ENCODE results near the gene RPRD1B.
A peak's percentile ranks its signal among the peaks of the same experiment; 100 is the strongest.

The RPRD1B gene

GRCh38 chr20:38123021-38123587, 89.6 kb downstream of the RPRD1B start:
- DNase-seq (ENCODE audit: low read depth) = no peak

DNA sequence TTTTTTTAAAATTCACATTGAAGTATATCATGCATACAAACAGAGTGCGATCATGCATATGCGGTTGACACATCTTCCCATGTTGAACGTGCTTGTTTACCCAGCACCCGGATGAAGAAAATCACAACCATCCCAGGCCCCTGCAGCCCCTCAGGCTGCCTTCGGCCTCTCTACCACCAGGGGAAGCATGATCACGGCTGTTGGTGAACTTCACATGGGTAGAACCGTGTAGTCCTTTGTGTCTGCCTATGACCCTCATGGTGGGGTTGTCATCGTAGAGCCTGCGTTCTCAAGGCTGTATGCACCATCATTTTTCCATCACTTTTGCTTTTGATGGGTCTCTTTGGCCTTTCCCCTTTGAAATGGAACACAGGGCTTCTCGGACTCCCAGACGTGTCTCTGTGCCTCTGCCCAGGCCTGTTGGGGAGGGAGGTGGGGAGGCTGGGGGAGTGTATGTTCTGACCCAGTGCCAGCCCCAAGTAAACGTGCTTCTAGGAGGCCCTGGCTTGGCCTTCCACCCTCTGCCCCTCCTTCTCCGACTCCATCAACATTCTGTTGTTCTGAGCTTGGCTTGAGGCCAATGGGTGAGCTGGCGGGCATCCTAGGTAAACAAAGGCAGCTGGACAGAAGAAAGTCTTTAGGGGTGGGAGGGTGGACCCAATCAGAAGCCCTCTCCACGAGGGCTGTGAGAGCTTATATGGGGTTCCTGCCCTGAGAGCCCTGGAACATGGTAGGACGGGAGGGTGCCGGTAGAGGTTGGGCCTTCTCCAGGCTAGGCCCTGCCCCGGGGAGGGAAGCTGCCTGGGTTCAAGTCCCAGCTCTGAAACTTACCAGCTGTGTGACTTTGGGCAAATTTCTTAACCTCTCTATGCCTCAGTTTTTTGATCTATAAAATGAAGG, 91.9 kb downstream of the RPRD1B start:
- DNase-seq (ENCODE audit: low read depth) = no peak

GRCh38 chr20:38126146-38126921, 92.8 kb downstream of the RPRD1B start:
- no peak for DNase-seq (ENCODE audit: low read depth)

- no peak for DNase-seq (ENCODE audit: low read depth)
Measured at GRCh38 chr20:38126932-38127621, 93.5 kb downstream of the RPRD1B start.

DNA sequence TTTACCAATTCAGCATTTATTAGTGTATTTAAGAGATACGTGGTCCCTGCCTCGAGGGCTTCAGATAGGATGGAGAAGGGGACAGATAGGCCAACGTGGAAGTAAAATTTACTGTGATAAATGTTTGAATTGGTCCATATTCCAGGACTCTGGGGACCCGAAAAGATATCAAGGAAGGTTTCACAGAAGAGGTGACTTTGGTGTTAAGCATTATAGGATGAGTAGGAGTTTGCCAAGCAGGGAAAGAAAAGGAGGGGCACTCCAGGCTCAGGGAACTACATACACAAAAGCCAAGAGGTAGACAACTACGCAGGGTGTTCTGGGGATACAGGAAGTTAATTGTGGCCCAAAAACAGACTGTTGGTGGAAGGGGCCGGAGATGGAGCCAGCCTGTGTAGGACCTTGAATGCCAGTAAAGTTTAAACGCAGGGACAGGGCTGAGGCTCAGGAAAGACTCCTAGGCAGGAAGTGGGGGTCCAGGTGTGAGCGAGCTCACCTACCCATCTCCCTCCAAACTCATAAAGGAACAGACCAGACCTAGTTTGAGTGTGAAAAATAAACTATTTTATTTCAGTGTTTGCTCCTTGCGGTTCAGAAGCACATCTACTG, 94.5 kb downstream of the RPRD1B start:
- no peak for DNase-seq (ENCODE audit: low read depth)

DNA sequence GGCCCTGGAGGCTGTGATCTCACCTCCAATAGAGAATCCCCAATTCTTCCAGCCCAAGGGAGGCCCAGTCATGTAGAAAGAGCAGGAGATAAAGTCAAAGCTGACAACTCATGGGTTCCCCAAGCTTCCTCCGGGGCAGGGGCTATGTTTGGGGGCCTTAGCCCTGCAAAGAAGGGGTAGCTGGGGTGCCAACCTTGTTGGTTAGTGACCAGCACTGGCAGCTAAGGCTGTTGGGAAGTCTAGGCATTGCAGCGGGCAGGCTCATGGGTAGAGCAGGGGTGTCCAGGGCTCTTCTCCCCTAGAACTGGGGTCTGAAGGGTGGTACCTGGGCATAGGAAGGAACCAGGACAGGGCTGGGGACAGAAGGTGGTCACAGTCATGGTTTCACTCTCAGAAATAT, 95.1 kb downstream of the RPRD1B start:
- DNase-seq (ENCODE audit: low read depth) = no peak

DNA sequence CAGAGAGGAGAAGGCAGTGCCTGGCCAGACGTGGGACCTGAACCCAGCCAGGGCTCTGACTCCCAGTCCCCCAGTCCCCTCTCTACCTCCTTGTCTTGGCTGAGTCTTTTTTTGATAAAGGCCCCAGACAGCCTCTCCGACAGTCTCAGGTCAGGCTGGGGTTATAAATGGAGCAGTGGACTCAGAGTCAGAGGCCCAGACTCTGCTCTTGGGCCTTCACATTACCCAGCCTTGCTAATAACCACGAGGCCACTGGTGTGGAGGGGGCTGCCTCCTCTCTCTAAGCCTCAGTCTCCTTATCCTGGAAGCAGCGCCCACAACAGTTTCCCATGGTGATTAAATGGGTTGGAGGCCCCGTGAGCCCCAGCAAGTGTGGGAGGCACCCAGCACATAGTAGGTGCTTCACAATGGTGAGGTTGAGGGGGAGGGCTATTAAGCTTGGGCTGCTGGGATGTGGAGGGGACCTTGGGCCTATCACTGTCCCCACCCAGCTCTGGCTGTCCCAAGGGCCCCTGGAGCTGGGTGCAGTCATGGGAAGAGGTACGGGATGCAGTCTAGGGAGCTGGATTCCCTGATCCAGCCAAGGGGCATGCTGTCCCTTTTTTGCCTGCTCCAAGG, 95.8 kb downstream of the RPRD1B start:
- no peak for DNase-seq (ENCODE audit: low read depth)

GRCh38 chr20:38129893-38130609, 96.5 kb downstream of the RPRD1B start:
- no peak for DNase-seq (ENCODE audit: low read depth)

GRCh38 chr20:38130687-38131587, 97.4 kb downstream of the RPRD1B start:
- no peak for DNase-seq (ENCODE audit: low read depth)

DNA sequence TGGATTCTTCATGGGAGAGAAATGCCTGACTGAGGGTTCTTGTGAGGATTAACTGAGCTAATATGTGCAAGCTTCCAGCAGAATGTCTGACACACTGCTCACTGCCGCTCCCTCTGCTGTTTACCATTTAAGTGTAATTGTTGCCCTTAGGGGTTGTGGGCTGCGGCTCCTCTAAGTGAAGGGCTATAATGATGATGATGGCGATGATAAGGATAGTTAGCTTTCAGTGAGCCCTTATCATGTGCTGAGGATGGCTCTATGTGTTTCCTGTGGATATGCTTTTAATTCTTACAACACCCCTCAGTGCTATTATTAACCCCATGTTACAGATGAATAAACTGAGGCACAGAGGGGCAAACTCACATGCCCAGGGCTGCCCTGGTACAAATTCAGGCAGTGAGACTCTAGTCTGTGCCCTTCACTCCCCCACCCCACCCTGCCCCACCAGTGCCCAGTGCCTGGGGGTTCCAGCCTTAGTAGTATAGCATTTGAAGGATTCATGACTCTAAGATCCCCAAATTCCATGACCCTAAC, 98.1 kb downstream of the RPRD1B start:
- DNase-seq (ENCODE audit: low read depth) = no peak

DNA sequence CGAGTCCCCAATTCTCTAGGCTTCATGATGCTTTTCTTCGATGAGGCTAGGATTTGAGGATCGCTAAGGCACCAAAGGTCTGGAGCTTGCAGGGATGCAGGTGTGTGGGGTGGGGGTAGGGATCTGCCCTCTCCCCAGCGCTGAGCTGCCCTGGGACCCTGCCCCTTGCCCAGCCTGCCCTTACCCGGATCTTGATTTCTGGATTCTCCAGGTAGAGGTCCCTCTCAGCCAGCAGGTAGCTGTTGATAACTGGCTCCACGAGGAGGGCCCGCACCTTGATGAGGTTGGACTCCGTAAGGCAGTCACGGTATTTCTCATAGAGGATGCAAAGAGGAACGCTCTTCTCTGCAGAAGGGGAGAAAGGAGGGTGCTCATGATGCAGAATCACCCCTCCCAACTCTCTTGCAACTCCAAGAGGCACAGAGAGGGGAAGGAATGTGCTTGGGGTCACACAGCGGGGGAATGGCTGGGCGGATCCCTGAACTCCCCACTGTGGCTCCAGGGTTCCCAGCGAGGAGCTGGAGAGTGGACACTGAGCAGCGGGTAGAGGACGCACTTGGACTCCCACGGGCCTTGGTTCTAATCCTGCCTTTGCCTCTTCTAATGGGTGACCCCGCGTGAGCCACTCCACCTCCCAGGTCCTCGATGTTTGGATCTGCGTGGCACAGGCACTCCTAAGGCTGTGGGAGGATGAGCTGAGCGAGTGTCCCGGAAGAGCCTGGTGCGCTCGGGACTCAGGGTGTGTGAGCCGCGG, 98.8 kb downstream of the RPRD1B start:
- DNase-seq (ENCODE audit: low read depth) = no peak

GRCh38 chr20:38132910-38133501, 99.5 kb downstream of the RPRD1B start:
- no peak for DNase-seq (ENCODE audit: low read depth)

DNA sequence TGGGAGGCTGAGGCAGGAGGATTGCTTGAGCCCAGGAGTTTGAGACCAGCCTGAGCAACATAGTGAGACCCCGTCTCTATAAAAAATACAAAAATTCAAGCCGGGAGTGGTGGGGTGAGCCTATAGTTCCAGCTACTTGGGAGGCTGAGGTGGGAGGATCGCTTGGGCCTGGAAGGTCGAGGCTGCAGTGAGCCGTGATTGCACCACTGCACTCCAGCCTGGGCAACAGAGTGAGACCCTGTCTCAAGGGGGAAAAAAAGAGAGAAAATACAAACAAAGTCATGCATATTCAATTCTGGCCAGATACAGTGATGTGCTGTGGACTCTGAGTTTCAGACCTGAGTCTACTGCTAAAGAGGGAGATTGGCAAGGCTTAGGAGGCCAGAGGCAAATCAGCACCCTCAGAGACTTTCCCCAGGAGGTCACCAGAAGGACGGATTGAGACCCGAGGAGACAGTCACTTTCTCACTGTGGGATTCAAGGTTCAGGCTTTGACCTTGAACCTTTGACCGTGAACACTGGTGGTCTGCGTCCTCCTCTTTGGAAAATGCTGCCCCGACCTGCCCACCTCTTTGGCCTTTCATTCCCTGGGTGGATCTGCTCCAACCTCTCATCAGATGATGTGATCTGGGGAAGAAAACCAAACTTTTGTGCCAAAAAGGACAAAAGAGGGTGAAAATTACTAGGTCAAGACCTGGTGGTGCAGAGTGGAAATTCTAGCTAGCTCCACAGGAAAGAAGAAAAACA, 100.3 kb downstream of the RPRD1B start:
- no peak for DNase-seq (ENCODE audit: low read depth)

DNA sequence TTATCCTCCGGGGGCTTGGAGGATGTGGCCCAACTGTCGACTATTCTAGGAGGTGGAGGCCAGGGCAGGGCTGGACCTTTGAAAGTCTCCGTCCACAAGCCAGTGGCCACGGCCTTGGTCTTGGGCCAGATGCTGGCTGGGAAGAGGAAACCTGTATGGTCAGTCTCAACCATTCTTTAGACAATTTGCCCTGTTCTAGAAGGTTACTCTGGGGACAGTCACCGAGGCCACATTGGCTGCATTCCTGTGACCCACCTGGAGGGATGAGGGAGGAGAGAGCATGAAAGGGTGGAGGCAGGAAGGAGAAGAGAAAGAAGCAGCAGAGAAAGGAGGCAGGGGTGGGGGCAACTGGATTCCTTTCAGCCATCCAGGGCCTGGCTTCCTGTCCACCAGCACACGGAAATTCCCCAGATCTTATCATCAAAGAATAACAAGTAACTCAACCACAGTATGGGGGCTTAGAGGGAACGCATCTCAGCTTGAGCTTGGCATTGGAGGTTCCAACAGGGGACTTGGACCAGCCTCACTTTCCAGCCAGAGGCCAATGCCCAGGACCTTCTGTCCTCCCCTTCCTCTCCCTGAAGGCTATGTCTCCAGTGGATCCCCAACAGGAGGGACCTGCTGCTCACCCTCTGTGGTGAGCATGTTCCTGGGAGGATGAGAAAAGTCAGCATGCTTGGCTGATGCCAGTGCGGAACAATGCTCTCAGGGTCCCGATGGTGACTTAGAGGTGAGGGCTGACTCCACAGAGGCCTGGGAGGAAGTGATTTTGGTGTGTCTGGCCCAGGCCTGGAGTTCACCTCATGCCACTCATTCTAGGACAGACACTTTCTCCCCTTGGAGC, 101.1 kb downstream of the RPRD1B start:
- DNase-seq (ENCODE audit: low read depth) = peak; percentile 62

- DNase-seq (ENCODE audit: low read depth) = no peak
Measured at GRCh38 chr20:38135271-38135650, 101.7 kb downstream of the RPRD1B start.

DNA sequence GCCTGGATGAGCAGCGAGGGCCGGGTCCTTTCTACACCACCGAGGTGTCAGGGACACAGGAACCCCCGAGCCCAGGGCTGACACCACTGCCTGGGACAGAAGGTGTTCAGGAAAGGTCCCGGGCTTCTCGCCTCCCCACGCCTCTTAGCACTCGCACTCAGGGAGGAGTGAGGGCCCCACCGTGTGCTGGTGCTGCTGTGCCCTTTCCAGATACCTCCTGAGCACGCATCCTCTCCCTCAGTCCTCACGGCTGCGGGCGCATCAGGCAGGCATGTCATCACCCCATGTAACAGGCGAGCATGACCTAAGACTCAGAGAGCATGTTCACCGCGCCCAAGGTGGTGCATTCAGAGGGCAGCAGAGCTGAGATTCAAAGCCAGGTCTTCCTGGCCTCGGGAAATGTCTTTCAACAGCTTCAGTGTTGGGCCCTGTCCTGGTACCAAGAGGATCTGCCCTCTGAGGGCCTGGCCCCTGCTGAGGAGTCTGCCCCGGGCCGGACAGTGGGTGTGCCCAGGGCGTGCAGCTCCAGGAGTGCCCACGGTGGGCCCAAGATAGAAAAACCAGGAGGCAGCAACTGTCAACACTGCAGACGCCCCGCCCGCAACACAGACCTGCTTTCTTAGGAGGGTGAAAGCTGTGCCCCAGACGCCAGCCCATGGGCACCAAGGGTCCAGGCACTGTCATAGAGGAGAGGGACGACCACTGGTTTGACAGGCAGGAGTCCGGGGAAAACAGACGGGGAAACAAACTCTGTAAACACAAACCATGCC, 102.3 kb downstream of the RPRD1B start:
- DNase-seq (ENCODE audit: low read depth) = no peak
